Thoracic aorta (tissue), 2 donors: ENCODE data around the gene TBC1D5. TPM values are rescaled to one million over a fixed set of nuclear protein-coding genes. Genes with fewer than 3 reads are reported as not detected.

ENCODE experiments used
- ATAC-seq: fragments of 150-250 bp; one replicate; pipeline ENCODE4 v1.8.0; 2017; ENCODE audit warnings: low read depth; ENCODE audit not compliant: insufficient number of reproducible peaks, low FRiP score
- DNase-seq: peaks from one replicate; pipeline ENCODE4 v3.0.0-alpha.2; 2020; ENCODE audit warnings: low spot score
- H3K27ac ChIP-seq, 2 donors: fragments of 200-600 bp; sonication (generic); 1 replicate in 1 of 2; 2 replicates in 1 of 2; pipeline ENCODE4 v1.5.1; 2016; ENCODE audit warnings: mild to moderate bottlenecking in 2 of 2, moderate library complexity in 2 of 2
- H3K27me3 ChIP-seq: fragments of 200-600 bp; sonication (generic); replicated peaks from 2 replicates; pipeline ENCODE4 v1.6.0; 2016; ENCODE audit warnings: mild to moderate bottlenecking; ENCODE audit not compliant: insufficient read depth
- H3K36me3 ChIP-seq: fragments of 200-600 bp; sonication (generic); one replicate; pipeline ENCODE4 v1.5.1; 2016
- H3K4me1 ChIP-seq, 2 donors: fragments of 200-600 bp; sonication (generic); 1 replicate in 1 of 2; 2 replicates in 1 of 2; pipeline versions ENCODE4 v1.5.1 to v1.6.0; 2016; ENCODE audit warnings: low read depth in 2 of 2, mild to moderate bottlenecking in 1 of 2; ENCODE audit not compliant: control insufficient read depth in 1 of 2
- H3K4me3 ChIP-seq: fragments of 200-600 bp; sonication (generic); 2 replicates; pipeline ENCODE4 v1.5.1; 2016; ENCODE audit warnings: mild to moderate bottlenecking
- H3K9me3 ChIP-seq: fragments of 200-600 bp; sonication (generic); 2 replicates; pipeline ENCODE4 v1.5.1; 2016
- CTCF ChIP-seq: fragments of 200-600 bp; sonication (generic); IDR thresholded peaks from one replicate; pipeline ENCODE4 v1.5.1; 2019; ENCODE audit warnings: antibody characterized with exemption
- total RNA-seq, 2 donors: library from RNA; depleted of rRNA; stranded (reverse); fragments of >200 nt; gene quantifications; one replicate each; pipeline versions ENCODE4 v1.1.0 to v1.2.3, GENCODE V29; 2016

Gene TBC1D5
- total RNA-seq, 2 donors from 2014 or later, result 80.6 to 103 TPM

- DNase-seq (no peak), ATAC-seq (peak; percentile 52)
- no peaks in the 10 kb centered on the region for H3K27me3 ChIP-seq
- no peaks in the 10 kb centered on the region for H3K36me3 ChIP-seq
- peaks cover 24 to 64% of the 10 kb centered on the region in 2 donors for H3K4me1 ChIP-seq
- peak overlapping the region; percentile 70 to 90 for H3K27ac ChIP-seq
- TF ChIP-seq CTCF, result no peak
- no peak overlapping the region for H3K4me3 ChIP-seq
- H3K9me3 ChIP-seq, result no peaks in the 10 kb centered on the region
These were observed 567.1 kb downstream of the TBC1D5 start for GRCh38 chr3:17175187-17175807.

DNA sequence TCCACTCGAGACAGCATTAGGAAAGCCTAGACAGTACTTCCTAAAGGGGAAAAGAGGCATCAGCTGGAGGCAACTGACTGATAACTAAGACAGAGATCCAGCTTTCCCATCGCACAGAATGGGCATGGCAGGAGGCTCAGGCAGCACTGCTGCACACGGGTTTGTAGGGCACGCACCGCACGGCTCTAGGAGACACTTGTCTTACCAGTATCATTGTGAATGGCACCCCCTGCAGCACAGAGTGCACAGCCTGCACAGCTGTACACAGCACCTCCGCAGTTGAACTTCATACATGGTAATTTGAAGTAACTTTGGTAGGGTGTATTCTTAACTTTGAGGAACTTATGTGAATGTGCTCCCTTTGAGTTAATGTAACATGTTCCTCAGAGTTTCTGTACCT is 576.1 kb downstream of the TBC1D5 start:
- Histone ChIP-seq H3K4me1 (peaks cover 0 to 11% of the 10 kb centered on the region in 2 donors), H3K27me3 (no peaks in the 10 kb centered on the region), H3K27ac (no peak overlapping the region), H3K4me3 (no peak overlapping the region), H3K36me3 (peaks cover 6% of the 10 kb centered on the region), H3K9me3 (no peaks in the 10 kb centered on the region)
- ATAC-seq (no peak), DNase-seq (no peak)
- TF ChIP-seq CTCF, result no peak

- Histone ChIP-seq H3K4me3 (no peak overlapping the region), H3K27ac (no peak overlapping the region), H3K27me3 (no peaks in the 10 kb centered on the region), H3K9me3 (no peaks in the 10 kb centered on the region), H3K4me1 (peaks cover 14 to 21% of the 10 kb centered on the region in 2 donors), H3K36me3 (peaks cover 6% of the 10 kb centered on the region)
- ATAC-seq (no peak), DNase-seq (no peak)
- TF ChIP-seq CTCF, result no peak
These were observed 580.3 kb downstream of the TBC1D5 start for GRCh38 chr3:17162116-17162515.

- H3K4me1 ChIP-seq, result peaks cover 14 to 27% of the 10 kb centered on the region in 2 donors
- H3K27me3 ChIP-seq, result no peaks in the 10 kb centered on the region
- no peak for TF ChIP-seq CTCF
- H3K9me3 ChIP-seq, result no peaks in the 10 kb centered on the region
- H3K36me3 ChIP-seq, result peaks cover 7% of the 10 kb centered on the region
- ATAC-seq (no peak), DNase-seq (no peak)
- H3K27ac ChIP-seq, result no peak overlapping the region
- H3K4me3 ChIP-seq, result no peak overlapping the region
These were observed 581.8 kb downstream of the TBC1D5 start for GRCh38 chr3:17160597-17160996.

GRCh38 chr3:17158941-17159682 is 583.3 kb downstream of the TBC1D5 start:
- Histone ChIP-seq H3K4me1 (peaks cover 14 to 27% of the 10 kb centered on the region in 2 donors), H3K36me3 (peaks cover 7% of the 10 kb centered on the region), H3K27ac (peak overlapping the region; percentile 47 to 76), H3K4me3 (no peak overlapping the region), H3K27me3 (no peaks in the 10 kb centered on the region), H3K9me3 (no peaks in the 10 kb centered on the region)
- ATAC-seq (no peak), DNase-seq (no peak)
- TF ChIP-seq CTCF, result no peak
